SK-N-MC (cell line): ENCODE measurements around the gene SPATA18.

Source experiments
- EZH2 ChIP-seq: fragments of 200-600 bp; sonication (generic); IDR thresholded peaks from one replicate; pipeline ENCODE4 v1.6.1; 2017; ENCODE audit warnings: antibody characterized with exemption
- FOXP2 ChIP-seq: optimal IDR thresholded peaks from 2 replicates; pipeline ENCODE3; 2011; ENCODE audit warnings: mild to moderate bottlenecking, moderate library complexity; ENCODE audit not compliant: insufficient read depth; ENCODE audit errors: extremely low read length, control extremely low read depth
- POLR2AphosphoS5 ChIP-seq: IDR thresholded peaks from 2 replicates; pipeline ENCODE4 v1.6.1; 2012; ENCODE audit warnings: mild to moderate bottlenecking, low read depth, low read length, borderline replicate concordance

- TF ChIP-seq POLR2AphosphoS5, result no peak
- TF ChIP-seq EZH2, result no peak
- no peak for TF ChIP-seq FOXP2
These were observed 93.3 kb downstream of the SPATA18 start for GRCh38 chr4:52144372-52144771.
